GM12878 (cell line): ENCODE data around the gene KAT2B. TPM values are rescaled to one million over a fixed set of nuclear protein-coding genes. Genes with fewer than 3 reads are reported as not detected.

Experiments used
- ATAC-seq: fragments of 200-7000 bp; cut with Tn5 transposase; 3 replicates; pipeline ENCODE4 v1.9.1; 2020; ENCODE audit warnings: mild to moderate bottlenecking, moderate library complexity
- BruUV-seq: library from RNA; stranded (reverse); fragments of 400-500 nt; replicated peaks from 2 replicates; lab custom pipeline; 2021; lab: Mats Ljungman, UMichigan
- CTCF ChIA-PET: fragments of 300-600 bp; sonication (Branson Sonifier 250); formaldehyde crosslinking; extraction: SDS; loops from one replicate; lab custom pipeline; 2021; ENCODE audit warnings: inconsistent platforms; lab: Yijun Ruan, JAX
- POLR2A ChIA-PET: fragments of 350-600 bp; formaldehyde crosslinking; extraction: SDS; loops from one replicate; lab custom pipeline; 2021; ENCODE audit warnings: inconsistent platforms; lab: Charles Lee
- RAD21 ChIA-PET: fragments of 300-600 bp; sonication (Branson Sonifier 250); formaldehyde crosslinking; loops from one replicate; lab custom pipeline; 2023; ENCODE audit warnings: antibody characterized with exemption; ENCODE audit not compliant: unreplicated experiment; lab: Charles Lee
- SMC1A ChIA-PET: fragments of 300-600 bp; sonication (Branson Sonifier 250); formaldehyde crosslinking; loops from one replicate; lab custom pipeline; 2023; ENCODE audit not compliant: unreplicated experiment, uncharacterized antibody; lab: Charles Lee
- DNase-seq: peaks from one replicate; pipeline ENCODE4 v3.0.0-alpha.2; 2011; ENCODE audit warnings: low read depth, low spot score
- FAIRE-seq: peaks from 3 replicates; lab custom pipeline; 2011; peaks lifted over from hg19 to GRCh38; lab: Jason Lieb, UNC
- H2AFZ ChIP-seq: 2 replicates; pipeline ENCODE4 v1.6.0; 2011; ENCODE audit warnings: low read depth, low read length, control low read depth; ENCODE audit not compliant: control insufficient read depth
- H3K27ac ChIP-seq: 2 replicates; pipeline ENCODE4 v1.5.1; 2011; ENCODE audit warnings: control low read depth; ENCODE audit not compliant: control insufficient read depth, insufficient read depth
- H3K27me3 ChIP-seq, 2 experiments: replicated peaks in 1 of 2; 2 replicates each; pipeline versions ENCODE4 v1.6.0 to v1.6.1; 2011; ENCODE audit warnings: low read length in 1 of 2; ENCODE audit not compliant: control insufficient read depth in 2 of 2, insufficient read depth in 2 of 2
- H3K36me3 ChIP-seq, 2 experiments: 2 replicates each; pipeline ENCODE4 v1.5.1; 2011; ENCODE audit warnings: low read length in 1 of 2; ENCODE audit not compliant: control insufficient read depth in 2 of 2, insufficient read depth in 2 of 2
- H3K4me1 ChIP-seq: 2 replicates; pipeline ENCODE4 v1.6.1; 2011; ENCODE audit warnings: mild to moderate bottlenecking, low read length, moderate library complexity, mixed read lengths; ENCODE audit not compliant: control insufficient read depth, insufficient read depth
- H3K4me2 ChIP-seq: 2 replicates; pipeline ENCODE4 v1.6.0; 2011; ENCODE audit warnings: control low read depth; ENCODE audit not compliant: control insufficient read depth, insufficient read depth
- H3K4me3 ChIP-seq: fragments of 200-600 bp; sonication (generic); 2 replicates; pipeline ENCODE4 v1.5.1; 2016
- H3K79me2 ChIP-seq: 2 replicates; pipeline ENCODE4 v1.6.0; 2011; ENCODE audit warnings: low read length; ENCODE audit not compliant: control insufficient read depth, insufficient read depth
- H3K9ac ChIP-seq: 2 replicates; pipeline ENCODE4 v1.8.0; 2011; ENCODE audit warnings: low read length, control low read depth, mixed read lengths; ENCODE audit not compliant: control insufficient read depth, insufficient read depth
- H3K9me3 ChIP-seq: replicated peaks from 3 replicates; pipeline ENCODE4 v1.5.1; 2011; ENCODE audit warnings: mild to moderate bottlenecking, low read length; ENCODE audit not compliant: control insufficient read depth, insufficient read depth
- H4K20me1 ChIP-seq: 2 replicates; pipeline ENCODE4 v1.6.0; 2011; ENCODE audit not compliant: control insufficient read depth, insufficient read depth
- ATF7 ChIP-seq: fragments of 450-650 bp; IDR thresholded peaks from 2 replicates; pipeline ENCODE4 v1.6.1; 2016; ENCODE audit warnings: low read depth, mild to moderate bottlenecking
- BRCA1 ChIP-seq: IDR thresholded peaks from 2 replicates; pipeline ENCODE4 v1.6.1; 2011; ENCODE audit warnings: low read depth, low read length, improper control_type of control experiment
- ETV6 ChIP-seq, 2 experiments: fragments of 450-650 bp in 1 of 2; IDR thresholded peaks in 1 of 2; conservative IDR thresholded peaks in 1 of 2; 2 replicates each; pipeline ENCODE4 v1.6.1; 2014; ENCODE audit warnings: antibody characterized with exemption in 1 of 2, borderline replicate concordance in 1 of 2, low read depth in 1 of 2, mild to moderate bottlenecking in 1 of 2, moderate library complexity in 1 of 2
- GABPA ChIP-seq: IDR thresholded peaks from 2 replicates; pipeline ENCODE4 v1.6.1; 2014; ENCODE audit warnings: antibody characterized with exemption, low read depth, mild to moderate bottlenecking, inconsistent platforms
- JUND ChIP-seq: IDR thresholded peaks from 2 replicates; pipeline ENCODE4 v1.6.1; 2012; ENCODE audit warnings: low read depth, mild to moderate bottlenecking, low read length, improper control_type of control experiment, moderate library complexity
- NR2C2 ChIP-seq: IDR thresholded peaks from 2 replicates; pipeline ENCODE4 v1.6.1; 2011; ENCODE audit warnings: borderline replicate concordance, low read depth; ENCODE audit not compliant: control insufficient read depth, insufficient read length
- SMARCA5 ChIP-seq: fragments of 450-650 bp; IDR thresholded peaks from 2 replicates; pipeline ENCODE4 v1.6.1; 2017; ENCODE audit warnings: mild to moderate bottlenecking
- WGBS: methylation state at CpG from one replicate; pipeline ENCODE4 v1.1.6; 2016; ENCODE audit warnings: low lambda C conversion rate; ENCODE audit not compliant: insufficient replicate concordance, insufficient coverage; ENCODE audit errors: missing lambda C conversion rate; 5-methylcytosine and 5-hydroxymethylcytosine counted together
- in situ Hi-C: fragments of 300-500 bp; cut with MboI; formaldehyde crosslinking; loops from 9 replicates; pipeline ENCODE4 v1.14.3; 2018; ENCODE audit warnings: mixed read lengths
- intact Hi-C: fragments of 100-400 bp; cut with micrococcal nuclease; formaldehyde crosslinking; loops from one replicate; pipeline ENCODE4 v1.14.2; 2022; ENCODE audit not compliant: unreplicated experiment
- polyA plus RNA-seq, 11 experiments: library from polyadenylated mRNA; depleted of rRNA in 4 of 11; unstranded in 6 of 11; stranded (reverse) in 5 of 11; fragments of >200 nt; fragmentation: Nextera tagmentation in 4 of 11; fragmentation: Illumina TruSeq in 1 of 11; extraction: Ambion mirVana in 4 of 11; extraction: Trizol in 1 of 11; gene quantifications; 1 replicate in 1 of 11; 2 replicates in 10 of 11; pipeline versions ENCODE4 v1.2.1 to v1.2.3, GENCODE V29; 2011 to 2016; ENCODE audit warnings: inconsistent platforms in 2 of 11, missing spikeins in 2 of 11, low read depth in 1 of 11
- total RNA-seq, 4 experiments: library from RNA; depleted of rRNA in 3 of 4; stranded (reverse); fragments of >200 nt in 3 of 4; fragmentation: Illumina TruSeq in 1 of 4; extraction: Trizol in 1 of 4; gene quantifications; 2 replicates each; pipeline versions ENCODE4 v1.2.1 to v1.2.3, GENCODE V29; 2013 to 2021

KAT2B gene
- total and polyA plus RNA-seq, 10 of the 15 experiments (the other 5 are each of a cell fraction or from before 2014, with no cell fraction given): 2.9 to 15.2 (median 10.2) TPM

- ATAC-seq (no peak), FAIRE-seq (no peak), DNase-seq (no peak)
- Histone ChIP-seq H3K9ac (no peak overlapping the region), H3K4me2 (no peak overlapping the region), H3K27ac (no peak overlapping the region), H4K20me1 (no peaks in the 10 kb centered on the region), H3K4me1 (no peaks in the 10 kb centered on the region), H3K36me3 (peaks cover 0 to 20% of the 10 kb centered on the region in 2 experiments; a peak in 1 of 4 replicates), H3K9me3 (no peaks in the 10 kb centered on the region), H3K27me3 (no peaks in the 10 kb centered on the region), H3K79me2 (no peaks in the 10 kb centered on the region), H2AFZ (no peak overlapping the region), H3K4me3 (no peak overlapping the region)
- RAD21 ChIA-PET: interaction anchor here (1.7 kb wide), 1 partner anchor 10 kb away, joined by 5 read pairs; no protein-coding TSS in a partner anchor
- BruUV-seq: TSS peak; percentile 35
- TF ChIP-seq ETV6 (conservative IDR thresholded peaks at IDR 0.05 in 1 of 2, IDR thresholded peaks at IDR 0.05 in 1 of 2; ENCODE audit: borderline replicate concordance in 1 of 2, low read depth in 1 of 2) (no peak), SMARCA5 (no peak), ATF7 (no peak), BRCA1 (no peak), NR2C2 (no peak), GABPA (no peak), JUND (no peak)
- CTCF ChIA-PET: no interaction called here
- in situ Hi-C loops: no loop called here
- intact Hi-C loops: no loop called here
- SMC1A ChIA-PET: interaction anchor here (0.7 to 1.2 kb wide), 4 partner anchors 9 to 135 kb away, joined by 3 read pairs; no protein-coding TSS in a partner anchor
- POLR2A ChIA-PET: no interaction called here
- WGBS: 65% methylated on average over 4 of the region's 4 CpGs
Measured at GRCh38 chr3:20173844-20174410, 133.7 kb downstream of the KAT2B start.
